Lower leg skin (tissue), 3 donors: Measurements from ENCODE around the gene DGLUCY.

Experiments used
- POLR2A ChIP-seq, 2 donors: fragments of 450-650 bp; IDR thresholded peaks; one replicate each; pipeline ENCODE4 v1.6.1; 2016 to 2017; ENCODE audit warnings: antibody characterized with exemption in 2 of 2, mild to moderate bottlenecking in 1 of 2, moderate library complexity in 1 of 2
- TF ChIP-seq, protein P1 (sequence below), 3 donors: fragments of 450-650 bp; IDR thresholded peaks; one replicate each; pipeline ENCODE4 v1.5.1; 2016; ENCODE audit warnings: antibody characterized with exemption in 3 of 3, mild to moderate bottlenecking in 3 of 3, moderate library complexity in 2 of 3

DNA sequence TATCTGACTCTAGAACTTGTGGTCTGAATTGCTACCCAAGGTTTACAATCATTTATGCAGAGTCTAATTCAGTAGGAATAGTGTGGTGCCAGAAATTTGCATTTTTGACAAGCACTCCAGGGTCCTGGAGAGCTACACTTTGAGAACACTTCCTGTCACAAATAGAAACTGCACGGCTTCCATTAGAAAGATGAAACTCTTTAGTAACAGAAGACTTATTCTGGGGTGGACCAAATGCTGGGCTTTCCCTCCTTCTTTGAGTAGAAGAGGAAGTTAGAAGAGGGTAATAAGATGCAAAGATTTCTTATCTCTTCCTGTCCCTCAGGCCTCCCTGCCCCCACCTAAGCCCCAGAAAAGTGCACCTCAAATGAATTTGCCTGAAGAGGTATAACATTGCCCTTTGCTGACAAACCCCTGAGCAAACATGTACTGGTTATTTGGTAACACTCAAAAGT, 28.4 kb downstream of the DGLUCY start:
- TF ChIP-seq, protein P1, sequence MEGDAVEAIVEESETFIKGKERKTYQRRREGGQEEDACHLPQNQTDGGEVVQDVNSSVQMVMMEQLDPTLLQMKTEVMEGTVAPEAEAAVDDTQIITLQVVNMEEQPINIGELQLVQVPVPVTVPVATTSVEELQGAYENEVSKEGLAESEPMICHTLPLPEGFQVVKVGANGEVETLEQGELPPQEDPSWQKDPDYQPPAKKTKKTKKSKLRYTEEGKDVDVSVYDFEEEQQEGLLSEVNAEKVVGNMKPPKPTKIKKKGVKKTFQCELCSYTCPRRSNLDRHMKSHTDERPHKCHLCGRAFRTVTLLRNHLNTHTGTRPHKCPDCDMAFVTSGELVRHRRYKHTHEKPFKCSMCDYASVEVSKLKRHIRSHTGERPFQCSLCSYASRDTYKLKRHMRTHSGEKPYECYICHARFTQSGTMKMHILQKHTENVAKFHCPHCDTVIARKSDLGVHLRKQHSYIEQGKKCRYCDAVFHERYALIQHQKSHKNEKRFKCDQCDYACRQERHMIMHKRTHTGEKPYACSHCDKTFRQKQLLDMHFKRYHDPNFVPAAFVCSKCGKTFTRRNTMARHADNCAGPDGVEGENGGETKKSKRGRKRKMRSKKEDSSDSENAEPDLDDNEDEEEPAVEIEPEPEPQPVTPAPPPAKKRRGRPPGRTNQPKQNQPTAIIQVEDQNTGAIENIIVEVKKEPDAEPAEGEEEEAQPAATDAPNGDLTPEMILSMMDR (IDR thresholded peaks at IDR 0.05), result no peak
- no peak for TF ChIP-seq POLR2A (IDR thresholded peaks at IDR 0.05)
